ENCODE measurements around the gene NEURL3.

NEURL3 gene

DNA sequence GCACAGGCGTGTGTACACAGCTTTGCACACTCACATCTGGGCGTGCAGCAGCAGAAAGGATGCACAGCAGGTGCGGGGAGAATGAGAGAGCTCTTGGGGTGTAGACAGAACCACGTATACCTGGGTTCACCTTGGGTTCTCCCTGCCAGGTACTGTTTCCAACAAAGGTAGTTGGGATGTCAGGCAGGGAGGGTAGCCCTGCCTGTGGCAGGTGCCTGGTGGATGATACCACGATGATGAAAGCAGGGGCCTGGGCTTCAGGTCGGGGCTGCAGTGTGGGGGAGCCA lies 24.9 kb upstream of the NEURL3 start:
- H3K4me2 ChIP-seq (ENCODE audit: low read depth, low read length, poor library complexity, severe bottlenecking) = no peak overlapping the region
- H3F3A ChIP-seq (ENCODE audit: low read depth) = peaks cover 6% of the 10 kb centered on the region; the same call in 1 of the 2 replicates
- H3K4me1 ChIP-seq (ENCODE audit: insufficient read depth, low read length, poor library complexity, severe bottlenecking) = peaks cover 69% of the 10 kb centered on the region
- no peak for TF ChIP-seq EZH2phosphoT487 (IDR thresholded peaks at IDR 0.05; ENCODE audit: borderline replicate concordance)
- TF ChIP-seq, protein P1, sequence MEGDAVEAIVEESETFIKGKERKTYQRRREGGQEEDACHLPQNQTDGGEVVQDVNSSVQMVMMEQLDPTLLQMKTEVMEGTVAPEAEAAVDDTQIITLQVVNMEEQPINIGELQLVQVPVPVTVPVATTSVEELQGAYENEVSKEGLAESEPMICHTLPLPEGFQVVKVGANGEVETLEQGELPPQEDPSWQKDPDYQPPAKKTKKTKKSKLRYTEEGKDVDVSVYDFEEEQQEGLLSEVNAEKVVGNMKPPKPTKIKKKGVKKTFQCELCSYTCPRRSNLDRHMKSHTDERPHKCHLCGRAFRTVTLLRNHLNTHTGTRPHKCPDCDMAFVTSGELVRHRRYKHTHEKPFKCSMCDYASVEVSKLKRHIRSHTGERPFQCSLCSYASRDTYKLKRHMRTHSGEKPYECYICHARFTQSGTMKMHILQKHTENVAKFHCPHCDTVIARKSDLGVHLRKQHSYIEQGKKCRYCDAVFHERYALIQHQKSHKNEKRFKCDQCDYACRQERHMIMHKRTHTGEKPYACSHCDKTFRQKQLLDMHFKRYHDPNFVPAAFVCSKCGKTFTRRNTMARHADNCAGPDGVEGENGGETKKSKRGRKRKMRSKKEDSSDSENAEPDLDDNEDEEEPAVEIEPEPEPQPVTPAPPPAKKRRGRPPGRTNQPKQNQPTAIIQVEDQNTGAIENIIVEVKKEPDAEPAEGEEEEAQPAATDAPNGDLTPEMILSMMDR (conservative IDR thresholded peaks at IDR 0.05; ENCODE audit: low read length) = no peak
- no peaks in the 10 kb centered on the region for H3K79me2 ChIP-seq (ENCODE audit: insufficient read depth, low read length)
- no peak overlapping the region for H3K9ac ChIP-seq (ENCODE audit: low read depth, low read length, poor library complexity, severe bottlenecking)
- no peak overlapping the region for H3K4me3 ChIP-seq (ENCODE audit: low read length, poor library complexity, severe bottlenecking)
- H3K9me2 ChIP-seq (replicated peaks; ENCODE audit: low read depth, low read length) = no peaks in the 10 kb centered on the region
- H3K27me3 ChIP-seq (ENCODE audit: insufficient read depth, low read length, poor library complexity, severe bottlenecking) = no peaks in the 10 kb centered on the region
- H3K9me3 ChIP-seq (ENCODE audit: insufficient read depth, low read depth, low read length) = no peaks in the 10 kb centered on the region
- H3K36me3 ChIP-seq (ENCODE audit: insufficient read depth, low read length) = no peaks in the 10 kb centered on the region
- no peak overlapping the region for H2AFZ ChIP-seq (ENCODE audit: low read length)
- H4K20me1 ChIP-seq (ENCODE audit: insufficient read depth, low read length, poor library complexity, severe bottlenecking) = no peaks in the 10 kb centered on the region

DNA sequence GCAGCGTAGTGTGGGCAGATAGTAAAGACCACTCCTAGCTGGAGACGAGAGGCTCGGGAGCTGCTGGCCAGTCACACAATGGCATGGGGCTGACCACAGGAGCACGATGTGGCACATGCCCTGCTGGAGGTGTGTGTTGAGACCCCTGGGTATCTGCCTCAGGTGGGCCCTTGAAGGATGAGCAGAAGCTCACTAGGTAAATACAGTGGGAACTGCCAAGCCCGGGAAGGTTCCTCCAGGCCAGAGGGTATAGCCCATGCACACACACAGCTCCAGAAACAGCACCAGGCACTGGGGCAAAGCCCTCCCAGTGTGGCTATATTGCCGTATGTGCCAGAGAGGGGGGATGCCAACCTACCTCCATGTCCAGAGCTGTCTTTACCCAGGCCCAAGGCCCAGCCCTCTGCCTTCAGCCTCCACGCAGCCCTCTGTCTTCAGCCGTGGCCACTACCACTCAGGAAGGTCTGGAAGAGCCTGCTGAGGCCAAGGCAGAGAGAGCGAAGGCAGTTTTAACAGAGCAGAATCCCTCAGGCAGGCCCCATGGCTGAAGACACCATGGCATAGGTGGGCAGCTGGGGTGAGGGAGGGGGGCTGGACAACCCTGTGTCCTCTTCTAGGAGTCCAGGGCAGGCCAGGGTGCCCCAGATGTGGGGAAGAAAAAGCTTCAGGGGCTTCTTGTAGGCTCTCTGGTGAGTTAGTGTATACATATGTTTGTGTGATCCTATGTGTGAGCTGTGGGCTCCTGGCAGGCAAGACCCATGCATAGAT lies 24.4 kb upstream of the NEURL3 start:
- Histone ChIP-seq H3K9ac (ENCODE audit: low read depth, low read length, poor library complexity, severe bottlenecking) (peak overlapping the region; percentile 61), H3K27me3 (ENCODE audit: insufficient read depth, low read length, poor library complexity, severe bottlenecking) (no peaks in the 10 kb centered on the region), H4K20me1 (ENCODE audit: insufficient read depth, low read length, poor library complexity, severe bottlenecking) (no peaks in the 10 kb centered on the region)

DNA sequence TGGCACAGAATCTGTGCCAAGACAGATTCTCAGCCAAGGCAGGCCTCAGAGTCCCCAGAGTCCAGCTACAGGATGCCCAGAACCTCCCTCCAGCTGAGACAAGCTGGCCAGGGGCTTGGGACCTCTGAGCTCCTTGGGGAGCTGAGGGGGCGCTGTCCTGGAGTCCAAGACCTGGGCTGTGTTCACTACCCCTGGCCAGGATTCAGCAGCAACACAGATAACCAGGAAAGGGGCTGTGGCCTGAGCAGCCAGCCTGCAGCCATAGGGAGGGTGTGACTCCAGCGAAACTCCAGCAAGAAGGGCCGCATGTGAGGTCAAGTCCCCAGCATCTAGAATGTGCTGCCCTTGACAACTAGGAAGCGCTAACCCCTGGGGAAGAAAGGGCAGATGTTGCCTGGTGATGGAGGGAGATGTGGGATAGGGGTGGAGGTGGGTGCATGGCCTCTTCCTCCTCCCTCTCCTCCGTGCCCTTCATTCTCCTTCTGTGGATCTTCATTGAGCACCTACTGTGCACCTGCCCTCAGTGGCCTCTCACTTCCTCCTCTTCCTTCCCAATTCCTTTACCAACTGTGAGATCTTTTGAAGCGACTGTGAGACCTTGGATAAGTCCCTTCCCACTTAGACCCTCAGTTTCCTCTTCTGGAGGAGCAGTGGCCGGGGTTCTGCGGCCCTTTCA lies 23.7 kb upstream of the NEURL3 start:
- peaks cover 61% of the 10 kb centered on the region for H3K4me1 ChIP-seq (ENCODE audit: insufficient read depth, low read length, poor library complexity, severe bottlenecking)
- H3K9ac ChIP-seq (ENCODE audit: low read depth, low read length, poor library complexity, severe bottlenecking) = peak overlapping the region; percentile 61
- H3K36me3 ChIP-seq (ENCODE audit: insufficient read depth, low read length) = no peaks in the 10 kb centered on the region
- no peaks in the 10 kb centered on the region for H3K27me3 ChIP-seq (ENCODE audit: insufficient read depth, low read length, poor library complexity, severe bottlenecking)
- H3K4me2 ChIP-seq (ENCODE audit: low read depth, low read length, poor library complexity, severe bottlenecking) = peak overlapping the region; percentile 94
- H3K79me2 ChIP-seq (ENCODE audit: insufficient read depth, low read length) = no peaks in the 10 kb centered on the region
- H2AFZ ChIP-seq (ENCODE audit: low read length) = peak overlapping the region; percentile 57
- H3K4me3 ChIP-seq (ENCODE audit: low read length, poor library complexity, severe bottlenecking) = peak overlapping the region; percentile 75
- H3F3A ChIP-seq (ENCODE audit: low read depth) = peaks cover 6% of the 10 kb centered on the region; the same call in 1 of the 2 replicates
- TF ChIP-seq, protein P1 (conservative IDR thresholded peaks at IDR 0.05; ENCODE audit: low read length) = peak; percentile 41
- TF ChIP-seq EZH2phosphoT487 (IDR thresholded peaks at IDR 0.05; ENCODE audit: borderline replicate concordance) = no peak
- no peaks in the 10 kb centered on the region for H3K9me2 ChIP-seq (replicated peaks; ENCODE audit: low read depth, low read length)
- H3K9me3 ChIP-seq (ENCODE audit: insufficient read depth, low read depth, low read length) = no peaks in the 10 kb centered on the region
- H4K20me1 ChIP-seq (ENCODE audit: insufficient read depth, low read length, poor library complexity, severe bottlenecking) = no peaks in the 10 kb centered on the region

More for the DNA sequence above, 24.4 kb upstream of the NEURL3 start:
- Histone ChIP-seq H3K9me3 (ENCODE audit: insufficient read depth, low read depth, low read length) (no peaks in the 10 kb centered on the region), H3K9me2 (replicated peaks; ENCODE audit: low read depth, low read length) (no peaks in the 10 kb centered on the region), H3K4me1 (ENCODE audit: insufficient read depth, low read length, poor library complexity, severe bottlenecking) (peaks cover 64% of the 10 kb centered on the region), H2AFZ (ENCODE audit: low read length) (no peak overlapping the region), H3F3A (ENCODE audit: low read depth) (peaks cover 6% of the 10 kb centered on the region; the same call in 1 of the 2 replicates), H3K4me3 (ENCODE audit: low read length, poor library complexity, severe bottlenecking) (no peak overlapping the region), H3K36me3 (ENCODE audit: insufficient read depth, low read length) (no peaks in the 10 kb centered on the region), H3K4me2 (ENCODE audit: low read depth, low read length, poor library complexity, severe bottlenecking) (no peak overlapping the region), H3K79me2 (ENCODE audit: insufficient read depth, low read length) (no peaks in the 10 kb centered on the region)
- TF ChIP-seq, protein P1 (conservative IDR thresholded peaks at IDR 0.05; ENCODE audit: low read length) = no peak
- TF ChIP-seq EZH2phosphoT487 (IDR thresholded peaks at IDR 0.05; ENCODE audit: borderline replicate concordance) = no peak
